ACC112 (cell line): ENCODE data around the gene KLRC2.
"Not testable (repeated sequence)": the region's sequence is repeated elsewhere in the genome, so short reads cannot be mapped to it uniquely, and the experiment has no call there.

Experiments used
- H2AFZ ChIP-seq: fragments of 200-600 bp; sonication (generic); one replicate; pipeline ENCODE4 v1.6.0; 2017; ENCODE audit warnings: antibody characterized with exemption, low read length; ENCODE audit not compliant: unreplicated experiment
- H3K27ac ChIP-seq: fragments of 200-600 bp; sonication (generic); 2 replicates; pipeline ENCODE4 v1.5.1; 2014; ENCODE audit warnings: low read depth, mild to moderate bottlenecking, antibody characterized with exemption, low read length, moderate library complexity
- H3K27me3 ChIP-seq: fragments of 200-600 bp; sonication (generic); 2 replicates; pipeline ENCODE4 v1.6.1; 2014; ENCODE audit warnings: mild to moderate bottlenecking, antibody characterized with exemption, low read length, moderate library complexity, mixed read lengths; ENCODE audit not compliant: insufficient read depth
- H3K36me3 ChIP-seq: fragments of 200-600 bp; sonication (generic); 2 replicates; pipeline ENCODE4 v1.6.1; 2016; ENCODE audit warnings: mild to moderate bottlenecking, antibody characterized with exemption, low read length, moderate library complexity, mixed read lengths; ENCODE audit not compliant: insufficient read depth
- H3K4me1 ChIP-seq: fragments of 200-600 bp; sonication (generic); one replicate; pipeline ENCODE4 v1.6.1; 2016; ENCODE audit warnings: low read length, mixed read lengths; ENCODE audit not compliant: insufficient read depth, unreplicated experiment, control insufficient read depth
- H3K4me3 ChIP-seq: fragments of 200-600 bp; sonication (generic); 2 replicates; pipeline ENCODE4 v1.5.1; 2014; ENCODE audit warnings: mild to moderate bottlenecking, low read depth, low read length
- H3K79me2 ChIP-seq: fragments of 200-600 bp; sonication (generic); one replicate; pipeline ENCODE4 v1.6.0; 2016; ENCODE audit warnings: low read length; ENCODE audit not compliant: control insufficient read depth, unreplicated experiment, insufficient read depth

Gene KLRC2

DNA sequence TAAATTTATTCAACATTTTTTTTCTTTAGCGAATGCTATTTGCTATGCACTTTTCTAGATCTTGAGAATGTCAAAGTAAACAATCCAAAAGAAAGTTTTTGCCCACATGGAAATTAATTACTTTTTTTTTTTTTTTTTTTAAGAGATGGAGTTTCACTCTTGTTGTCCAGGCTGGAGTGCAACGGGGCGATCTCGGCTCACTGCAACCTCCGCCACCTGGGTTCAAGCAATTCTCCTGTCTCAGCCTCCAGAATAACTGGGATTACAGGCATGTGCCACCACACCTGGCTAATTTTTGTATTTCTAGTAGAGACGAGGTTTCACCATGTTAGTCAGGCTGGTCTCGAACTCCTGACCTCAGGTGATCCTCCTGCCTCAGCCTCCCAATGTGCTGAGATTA is 44.8 kb downstream of the KLRC2 start:
- not testable (repeated sequence) for H3K79me2 ChIP-seq, H2AFZ ChIP-seq, H3K4me3 ChIP-seq, H3K27me3 ChIP-seq, H3K27ac ChIP-seq, H3K36me3 ChIP-seq
- H3K4me1 ChIP-seq: peaks cover 38% of the 10 kb centered on the region

DNA sequence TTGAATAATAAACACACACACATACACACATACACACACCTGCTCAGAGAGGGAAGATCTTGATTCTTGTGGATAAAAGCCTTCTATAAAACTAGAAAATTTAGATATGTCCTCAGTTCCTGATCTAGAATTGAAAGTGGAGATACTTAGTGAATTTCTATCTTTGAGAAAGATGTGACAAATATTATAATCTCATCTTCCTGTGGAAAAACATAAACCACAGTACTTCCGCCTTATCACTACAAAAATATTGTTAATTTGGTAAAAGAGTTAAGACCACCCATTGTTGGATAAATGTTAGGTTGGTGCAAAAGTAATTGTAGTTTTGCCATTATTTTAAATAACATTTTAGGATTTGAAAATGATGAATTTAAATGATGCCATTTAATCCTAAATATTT is 45.9 kb downstream of the KLRC2 start, which contains the start of gene KLRK1:
Gene KLRK1, minus strand, starts transcription at position 138 of the 400 bp plus-strand sequence. CDS start 1,231 bp downstream, outside the sequence.
- no peaks in the 10 kb centered on the region for H3K27me3 ChIP-seq
- no peaks in the 10 kb centered on the region for H3K36me3 ChIP-seq
- no peak within 1 kb of the TSS for H2AFZ ChIP-seq
- no peak within 1 kb of the TSS for H3K4me3 ChIP-seq
- H3K79me2 ChIP-seq: no peaks in the 10 kb centered on the region
- no peak within 1 kb of the TSS for H3K27ac ChIP-seq
- peaks cover 38% of the 10 kb centered on the region for H3K4me1 ChIP-seq

DNA sequence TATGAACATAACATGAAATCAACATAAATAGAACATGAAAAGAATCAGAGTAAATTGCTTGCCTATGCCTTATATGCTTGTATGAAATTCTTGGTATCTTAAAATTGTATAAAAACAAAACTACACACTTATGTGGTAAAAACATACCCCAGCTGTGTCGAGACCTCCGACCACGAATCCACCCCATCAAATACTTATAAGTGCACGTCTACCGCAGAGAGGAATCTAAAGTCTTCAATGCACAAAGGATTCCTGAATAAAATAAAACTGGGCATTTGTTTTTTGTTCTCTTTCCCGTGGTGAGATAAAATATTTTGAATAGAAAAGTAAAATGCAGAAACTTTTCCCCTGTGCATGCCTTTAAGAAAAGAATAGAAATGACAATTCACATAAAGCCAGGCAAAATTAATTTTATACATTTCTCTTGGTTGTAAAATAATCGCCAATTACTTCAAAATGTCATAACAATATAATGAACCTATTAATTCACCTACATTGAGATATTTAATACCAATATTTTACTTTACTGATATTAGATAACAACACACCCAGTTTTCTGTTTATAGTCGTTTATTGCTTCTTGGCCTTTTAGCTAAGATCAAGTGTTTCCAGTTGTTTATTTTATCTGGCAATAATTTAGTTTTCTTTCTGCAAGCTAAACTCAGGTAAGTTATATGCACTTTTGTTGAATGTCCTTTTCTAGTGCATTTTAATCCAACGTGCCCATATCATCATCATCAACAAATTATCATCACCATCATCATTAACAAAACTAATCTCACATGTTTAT is 47.0 kb downstream of the KLRC2 start:
- Histone ChIP-seq H3K36me3 (no peaks in the 10 kb centered on the region), H3K4me3 (no peak overlapping the region), H3K4me1 (peaks cover 40% of the 10 kb centered on the region), H2AFZ (no peak overlapping the region), H3K27ac (no peak overlapping the region), H3K27me3 (no peaks in the 10 kb centered on the region), H3K79me2 (no peaks in the 10 kb centered on the region)

DNA sequence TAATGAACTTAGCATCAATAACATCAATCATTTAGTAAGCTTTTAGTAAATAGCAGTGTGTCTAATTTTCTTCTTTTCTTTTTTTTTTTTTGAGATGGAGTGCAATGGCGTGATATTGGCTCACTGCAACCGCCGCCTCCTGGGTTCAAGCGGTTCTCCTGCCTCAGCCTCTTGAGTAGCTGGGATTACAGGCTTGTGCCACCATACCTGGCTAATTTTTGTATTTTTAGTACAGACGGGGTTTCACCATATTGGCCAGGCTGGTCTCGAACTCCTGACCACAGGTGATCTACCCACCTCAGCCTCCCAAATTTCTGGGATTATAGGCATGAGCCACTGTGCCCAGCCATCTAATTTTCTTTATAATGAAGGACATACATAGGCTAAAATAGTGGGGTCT is 48.3 kb downstream of the KLRC2 start:
- not testable (repeated sequence) for H3K4me3 ChIP-seq, H2AFZ ChIP-seq, H3K27me3 ChIP-seq, H3K27ac ChIP-seq, H3K79me2 ChIP-seq, H3K36me3 ChIP-seq
- H3K4me1 ChIP-seq: peaks cover 31% of the 10 kb centered on the region

DNA sequence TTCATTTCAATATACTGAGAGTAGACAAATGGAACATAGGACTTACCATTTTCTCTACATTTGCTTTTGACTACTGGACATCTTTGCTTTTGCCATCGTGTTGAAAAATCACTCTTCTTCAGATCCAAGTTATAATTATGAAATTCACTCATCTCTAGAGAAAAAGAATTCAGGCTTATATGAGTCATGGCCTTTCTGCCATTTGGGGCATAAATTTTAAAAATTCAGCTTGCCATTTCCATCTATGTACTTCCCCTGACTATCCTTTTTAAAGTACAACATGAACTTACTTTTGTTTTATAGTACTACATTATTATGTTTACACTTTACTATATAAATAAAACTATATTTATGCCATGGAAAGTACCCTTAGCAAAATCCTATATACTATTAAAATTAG is 49.0 kb downstream of the KLRC2 start:
- no peak overlapping the region for H3K27ac ChIP-seq
- no peak overlapping the region for H3K4me3 ChIP-seq
- peak overlapping the region; percentile 74 for H2AFZ ChIP-seq
- no peaks in the 10 kb centered on the region for H3K36me3 ChIP-seq
- no peaks in the 10 kb centered on the region for H3K79me2 ChIP-seq
- no peaks in the 10 kb centered on the region for H3K27me3 ChIP-seq
- H3K4me1 ChIP-seq: peaks cover 26% of the 10 kb centered on the region

DNA sequence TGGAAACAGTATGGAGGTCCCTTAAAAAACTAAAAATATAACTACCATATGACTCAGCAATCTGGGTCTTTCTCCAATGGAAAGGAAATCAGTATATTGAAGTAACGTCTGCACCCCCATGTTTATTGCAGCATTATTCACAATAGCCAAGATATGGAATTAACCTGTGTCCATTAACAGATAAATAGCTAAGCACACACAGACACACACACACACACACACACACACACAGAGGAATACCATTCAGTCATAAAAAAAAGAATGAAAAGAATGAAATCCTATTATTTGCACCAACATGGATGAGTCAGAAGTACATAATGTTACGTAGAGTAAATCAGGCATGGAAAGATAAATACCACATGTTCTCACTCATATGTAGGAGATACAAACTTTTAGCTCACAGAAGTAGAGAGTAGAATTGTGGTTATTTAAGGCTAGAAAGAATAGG is 50.6 kb downstream of the KLRC2 start:
- no peak overlapping the region for H3K4me3 ChIP-seq
- H3K4me1 ChIP-seq: peaks cover 21% of the 10 kb centered on the region
- H3K79me2 ChIP-seq: no peaks in the 10 kb centered on the region
- peak overlapping the region; percentile 85 for H3K27ac ChIP-seq
- no peaks in the 10 kb centered on the region for H3K27me3 ChIP-seq
- H3K36me3 ChIP-seq: no peaks in the 10 kb centered on the region
- peak overlapping the region; percentile 74 for H2AFZ ChIP-seq

DNA sequence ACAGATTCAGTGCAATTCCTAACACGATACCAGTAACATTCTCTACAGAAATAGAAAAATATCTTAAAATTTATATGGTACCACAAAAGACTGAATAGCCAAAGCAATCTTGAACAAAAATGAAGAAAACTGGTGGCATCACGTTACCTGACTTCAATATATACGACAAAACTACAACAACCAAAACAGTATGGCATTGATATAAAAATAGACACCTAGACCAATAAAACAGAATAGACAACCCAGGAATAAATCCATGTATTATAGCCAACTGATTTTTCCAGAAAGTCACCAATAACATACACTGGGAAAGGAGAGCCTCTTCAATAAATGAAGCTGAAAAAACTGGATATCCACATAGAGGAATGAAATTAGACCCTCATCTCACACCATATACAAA is 51.6 kb downstream of the KLRC2 start:
- Histone ChIP-seq H3K4me3 (no peak overlapping the region), H3K27me3 (no peaks in the 10 kb centered on the region), H2AFZ (no peak overlapping the region), H3K4me1 (peaks cover 21% of the 10 kb centered on the region), H3K36me3 (no peaks in the 10 kb centered on the region), H3K27ac (peak overlapping the region; percentile 85), H3K79me2 (no peaks in the 10 kb centered on the region)

DNA sequence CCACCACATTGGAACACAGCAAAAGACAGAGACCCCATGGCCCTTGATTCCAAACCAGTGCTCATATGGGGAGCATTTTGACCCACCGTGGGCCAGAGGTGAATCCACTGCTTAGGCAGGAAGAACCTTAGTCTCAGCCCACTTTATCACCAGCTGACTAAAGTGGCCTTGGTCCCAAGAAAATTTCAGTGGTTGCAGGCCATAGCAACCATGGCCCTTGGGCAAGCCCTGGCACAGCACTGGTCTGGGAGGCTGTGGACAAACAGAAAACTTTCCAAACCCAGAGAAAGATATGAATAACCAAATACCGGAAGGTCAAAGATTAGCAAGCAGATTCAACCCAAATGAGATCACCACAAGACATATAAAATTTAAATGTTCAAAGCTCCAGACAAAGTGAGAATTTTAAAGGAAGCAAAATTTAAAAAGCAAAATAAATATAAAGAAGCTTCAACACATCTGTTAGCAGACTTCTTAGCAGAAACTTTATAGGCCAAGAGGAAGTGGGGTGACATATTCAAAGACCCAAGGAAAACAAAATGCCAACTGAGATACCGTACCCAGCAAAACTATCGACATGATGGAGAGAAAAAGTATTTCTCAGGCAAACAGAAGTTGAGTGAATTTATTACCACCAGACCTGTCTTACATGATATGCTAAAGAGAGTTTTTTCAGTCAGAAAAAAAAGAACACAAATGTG is 53.7 kb downstream of the KLRC2 start:
- Histone ChIP-seq H3K79me2 (no peaks in the 10 kb centered on the region), H3K4me3 (no peak overlapping the region), H2AFZ (no peak overlapping the region), H3K4me1 (peaks cover 20% of the 10 kb centered on the region), H3K27me3 (no peaks in the 10 kb centered on the region), H3K27ac (no peak overlapping the region), H3K36me3 (no peaks in the 10 kb centered on the region)
